Activated naive CD8-positive, alpha-beta T cell treated with anti-CD3 and anti-CD28 coated beads, Interleukin-2, amount 50 U/mL, for 16 hours (primary cell): ENCODE data around the gene KCNJ14.
"Not testable (repeated sequence)": the region's sequence is repeated elsewhere in the genome, so short reads cannot be mapped to it uniquely, and the experiment has no call there.

Source experiments
- DNase-seq: peaks from one replicate; pipeline ENCODE4 v3.0.0-alpha.2; 2020; ENCODE audit warnings: low read depth, low spot score

KCNJ14 gene

GRCh38 chr19:48488478-48488877, 33.1 kb downstream of the KCNJ14 start:
- not testable (repeated sequence) for DNase-seq

- peak; percentile 63 for DNase-seq
These were observed 34.3 kb downstream of the KCNJ14 start for GRCh38 chr19:48489608-48490216.

- DNase-seq, result peak; percentile 14
These were observed 35.8 kb downstream of the KCNJ14 start for GRCh38 chr19:48490981-48491792.

GRCh38 chr19:48491793-48492123, 36.4 kb downstream of the KCNJ14 start:
- no peak for DNase-seq

GRCh38 chr19:48492925-48493717, 37.7 kb downstream of the KCNJ14 start:
- DNase-seq, result peak; percentile 47

GRCh38 chr19:48493718-48494401, 38.5 kb downstream of the KCNJ14 start:
- no peak for DNase-seq

GRCh38 chr19:48495396-48495795, 40.0 kb downstream of the KCNJ14 start:
- no peak for DNase-seq

GRCh38 chr19:48496959-48497727, 41.8 kb downstream of the KCNJ14 start:
- no peak for DNase-seq

- DNase-seq, result no peak
These were observed 42.6 kb downstream of the KCNJ14 start for GRCh38 chr19:48497728-48498594.

GRCh38 chr19:48498595-48499311, 43.4 kb downstream of the KCNJ14 start:
- no peak for DNase-seq

- no peak for DNase-seq
These were observed 44.1 kb downstream of the KCNJ14 start for GRCh38 chr19:48499316-48500090.

GRCh38 chr19:48500830-48501493, 45.6 kb downstream of the KCNJ14 start:
- DNase-seq, result no peak

- peak; percentile 14 for DNase-seq
These were observed 46.3 kb downstream of the KCNJ14 start for GRCh38 chr19:48501494-48502349.

- DNase-seq, result peak; percentile 31
These were observed 47.1 kb downstream of the KCNJ14 start for GRCh38 chr19:48502350-48503018.

GRCh38 chr19:48506138-48506733, 50.9 kb downstream of the KCNJ14 start:
- DNase-seq, result no peak

- no peak for DNase-seq
These were observed 52.6 kb downstream of the KCNJ14 start for GRCh38 chr19:48507911-48508439.
